HG03439 (cell line): ENCODE measurements around the gene IL34.
"Not testable (repeated sequence)": the region's sequence is repeated elsewhere in the genome, so short reads cannot be mapped to it uniquely, and the experiment has no call there.

Source experiments
- ATAC-seq: cut with Tn5 transposase; IDR thresholded peaks from one replicate; pipeline ENCODE4 v1.9.1; 2021; ENCODE audit warnings: mild to moderate bottlenecking, moderate library complexity; ENCODE audit not compliant: unreplicated experiment

Gene IL34

DNA sequence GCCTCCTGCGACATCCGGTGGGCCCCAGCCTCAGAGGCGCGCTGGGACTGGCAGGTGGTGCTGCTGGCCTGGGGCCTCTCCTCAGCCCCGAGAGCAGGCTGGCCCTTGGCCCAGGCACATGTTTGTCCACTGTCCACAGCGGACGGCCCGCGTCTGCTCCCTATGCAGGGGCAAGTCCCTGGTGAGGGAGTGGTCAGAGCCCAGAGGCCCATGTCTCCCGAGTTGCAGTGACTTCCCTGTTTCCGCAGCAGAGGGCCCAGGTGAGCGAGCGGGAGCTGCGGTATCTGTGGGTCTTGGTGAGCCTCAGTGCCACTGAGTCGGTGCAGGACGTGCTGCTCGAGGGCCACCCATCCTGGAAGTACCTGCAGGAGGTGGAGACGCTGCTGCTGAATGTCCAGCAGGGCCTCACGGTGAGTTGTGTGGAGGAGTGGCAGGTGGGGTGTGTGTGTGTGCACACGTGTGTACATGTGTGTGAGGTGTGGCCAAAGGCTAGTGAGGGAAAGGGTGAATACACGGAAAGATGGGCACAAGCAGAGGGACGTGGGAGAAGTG is 10.4 kb downstream of the IL34 start:
- ATAC-seq: no peak

GRCh38 chr16:70657956-70658355 is 11.6 kb downstream of the IL34 start:
- no peak for ATAC-seq

- no peak for ATAC-seq
Observed at GRCh38 chr16:70658921-70659320, 12.6 kb downstream of the IL34 start.

DNA sequence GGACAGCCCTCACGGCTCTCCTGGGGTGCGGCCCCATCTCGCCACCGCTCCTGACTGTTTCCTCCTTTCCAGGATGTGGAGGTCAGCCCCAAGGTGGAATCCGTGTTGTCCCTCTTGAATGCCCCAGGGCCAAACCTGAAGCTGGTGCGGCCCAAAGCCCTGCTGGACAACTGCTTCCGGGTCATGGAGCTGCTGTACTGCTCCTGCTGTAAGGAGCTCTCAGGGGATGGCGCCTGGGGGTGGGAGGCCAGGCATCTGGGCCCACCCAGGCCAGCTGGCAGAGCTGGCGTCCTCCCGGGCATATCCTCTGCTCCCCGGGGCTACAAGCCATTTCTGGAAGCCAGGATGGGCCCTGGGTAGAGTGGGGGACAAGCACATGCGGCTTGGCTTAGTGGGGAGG is 13.2 kb downstream of the IL34 start:
- no peak for ATAC-seq

- no peak for ATAC-seq
Observed at GRCh38 chr16:70659953-70660671, 13.8 kb downstream of the IL34 start.

DNA sequence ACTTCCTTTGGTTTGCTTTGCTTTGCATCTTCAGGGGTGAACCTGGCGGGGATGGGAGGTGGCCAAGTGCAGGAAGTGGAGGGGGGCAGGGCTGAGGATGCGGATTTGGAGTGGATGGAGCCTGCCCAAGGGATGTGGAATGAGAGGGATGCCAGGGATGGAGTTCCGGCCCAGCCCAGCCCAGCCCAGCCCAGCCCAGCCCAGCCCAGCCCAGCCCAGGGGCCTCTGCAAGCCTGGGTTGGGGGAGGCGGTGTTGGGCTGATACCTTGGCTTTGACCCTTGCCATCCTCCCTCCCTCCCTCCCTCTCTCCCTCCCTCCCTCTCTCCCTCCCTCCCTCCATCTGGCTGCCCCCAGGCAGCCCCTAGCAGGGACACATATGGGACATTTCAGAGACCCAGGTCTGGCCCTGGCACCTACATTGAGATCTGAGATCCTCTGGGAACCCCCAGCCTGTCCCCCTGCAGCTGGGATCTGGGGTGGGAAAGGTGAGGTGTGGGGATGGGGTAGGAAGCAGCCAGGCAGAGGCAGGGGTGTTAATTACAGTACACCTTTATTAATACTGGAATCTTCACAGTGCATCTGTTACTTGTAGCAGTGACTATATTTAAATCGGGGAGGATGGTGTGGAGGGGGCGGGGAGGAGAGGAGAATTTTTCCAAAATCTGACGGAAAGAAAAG is 14.5 kb downstream of the IL34 start:
- no peak for ATAC-seq

DNA sequence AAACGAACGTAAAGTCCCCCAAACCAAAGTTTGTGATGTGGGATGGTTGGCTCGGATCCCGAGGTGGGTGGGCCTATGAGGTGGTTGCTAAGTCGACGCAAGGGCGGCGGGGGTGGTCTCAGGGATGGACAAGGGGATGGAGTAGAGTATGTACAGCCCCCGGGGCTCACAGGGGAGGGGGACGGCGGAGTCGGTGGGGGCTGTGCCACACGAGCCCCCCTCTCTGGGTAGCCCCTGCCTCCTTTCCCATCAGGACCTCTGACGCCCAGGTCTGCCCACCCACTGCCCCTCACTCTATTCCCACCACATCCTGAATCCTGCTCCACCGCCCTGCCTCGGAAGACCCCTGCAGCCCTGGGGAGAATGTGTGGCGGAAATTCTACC is 15.2 kb downstream of the IL34 start:
- no peak for ATAC-seq

- no peak for ATAC-seq
Observed at GRCh38 chr16:70661918-70662641, 15.7 kb downstream of the IL34 start.

DNA sequence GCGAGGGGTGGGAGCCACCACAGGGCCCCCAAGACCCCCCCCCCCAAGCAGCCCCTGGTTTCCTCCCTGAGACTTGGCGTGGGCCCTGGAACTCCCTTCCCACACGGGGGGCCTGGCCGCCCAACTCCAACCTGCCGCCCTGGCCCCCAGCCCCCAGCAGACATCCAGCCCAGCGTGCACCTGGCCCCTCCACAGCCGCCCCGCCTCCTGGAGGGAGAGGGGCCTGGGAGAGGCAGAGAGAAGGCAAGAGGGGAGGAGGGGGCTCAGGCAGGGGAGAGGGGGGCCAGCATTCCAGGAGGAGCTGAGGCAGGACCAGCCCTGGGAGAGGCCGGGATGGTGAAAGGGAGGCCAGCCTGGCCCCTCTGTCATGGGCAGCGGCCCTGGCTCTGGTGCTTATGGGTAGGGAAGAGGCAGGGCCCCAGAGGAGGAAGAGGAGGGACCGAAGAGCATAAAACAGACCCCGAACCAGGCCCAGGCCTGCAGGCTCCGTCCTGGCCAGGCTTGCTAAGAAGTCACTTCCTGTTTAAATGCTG is 16.7 kb downstream of the IL34 start:
- no peak for ATAC-seq

DNA sequence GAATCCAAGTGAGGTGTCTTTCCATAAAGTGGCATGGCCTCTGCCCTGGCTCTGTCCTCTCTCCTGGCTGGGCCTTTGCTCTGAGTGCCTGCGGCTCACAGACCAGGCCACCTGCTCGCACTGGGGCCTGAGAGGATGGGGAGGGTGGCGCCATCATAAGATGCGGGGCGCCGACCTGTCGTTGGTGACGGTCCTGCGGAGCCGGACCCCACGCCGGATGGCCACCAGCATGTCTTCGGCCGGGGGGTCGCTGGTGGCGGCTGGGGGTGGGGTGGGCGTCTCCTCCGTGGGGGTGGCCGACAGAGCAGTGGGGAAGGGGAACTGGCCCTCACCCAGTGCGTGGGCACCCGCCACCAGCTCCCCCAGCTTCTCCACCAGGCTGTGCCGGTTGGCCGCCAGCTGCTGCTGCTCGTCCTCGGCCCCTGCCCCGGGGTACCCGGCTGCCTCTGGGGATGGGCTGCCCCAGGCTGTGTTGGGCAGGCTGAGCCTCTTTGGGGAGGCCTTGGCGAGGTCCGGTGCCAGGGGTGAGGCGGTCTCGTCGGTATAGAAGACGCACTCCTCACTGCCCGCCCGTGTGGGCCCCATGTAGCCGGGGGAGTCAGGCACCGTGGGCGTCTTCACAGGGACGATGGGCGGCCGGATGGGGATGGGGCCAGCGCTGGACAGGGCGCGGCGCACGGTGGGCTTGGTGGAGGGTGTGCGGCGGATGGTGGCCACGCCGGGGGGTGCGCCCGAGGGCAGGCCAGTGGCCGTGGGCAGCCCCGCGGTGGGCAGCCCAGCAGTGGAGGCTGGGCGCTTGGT is 17.4 kb downstream of the IL34 start:
- ATAC-seq: no peak

- no peak for ATAC-seq
Observed at GRCh38 chr16:70664325-70665112, 18.2 kb downstream of the IL34 start.

DNA sequence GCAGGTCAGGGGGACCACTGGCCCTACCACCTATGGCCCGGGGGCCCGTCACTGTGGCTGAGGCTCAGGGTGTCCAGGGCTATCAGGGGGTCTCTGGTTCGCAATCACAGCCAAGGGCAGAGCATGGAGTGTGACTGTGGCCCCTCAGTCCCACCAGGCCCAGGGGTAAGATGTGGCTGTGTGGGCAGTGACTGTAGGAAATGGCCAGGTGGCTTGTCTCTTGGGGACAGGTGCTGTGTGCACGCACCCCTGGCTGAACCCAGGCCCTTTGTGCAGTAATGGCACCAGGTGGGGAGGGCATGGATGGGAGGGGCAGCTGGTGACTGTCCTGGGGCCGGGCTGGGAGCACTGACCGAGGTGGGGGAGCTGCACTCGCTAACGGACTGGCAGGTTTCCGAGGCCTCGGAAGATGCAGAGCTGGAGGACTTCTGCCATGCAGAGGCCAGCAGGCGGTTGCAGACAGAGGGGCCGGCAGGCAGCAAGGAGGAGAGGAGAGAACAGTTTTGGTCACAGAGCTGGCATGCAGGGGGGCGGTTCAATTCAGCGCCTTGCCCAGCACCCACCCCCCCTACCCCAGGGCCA is 18.8 kb downstream of the IL34 start:
- ATAC-seq: no peak

- no peak for ATAC-seq
Observed at GRCh38 chr16:70665806-70666735, 19.7 kb downstream of the IL34 start.

DNA sequence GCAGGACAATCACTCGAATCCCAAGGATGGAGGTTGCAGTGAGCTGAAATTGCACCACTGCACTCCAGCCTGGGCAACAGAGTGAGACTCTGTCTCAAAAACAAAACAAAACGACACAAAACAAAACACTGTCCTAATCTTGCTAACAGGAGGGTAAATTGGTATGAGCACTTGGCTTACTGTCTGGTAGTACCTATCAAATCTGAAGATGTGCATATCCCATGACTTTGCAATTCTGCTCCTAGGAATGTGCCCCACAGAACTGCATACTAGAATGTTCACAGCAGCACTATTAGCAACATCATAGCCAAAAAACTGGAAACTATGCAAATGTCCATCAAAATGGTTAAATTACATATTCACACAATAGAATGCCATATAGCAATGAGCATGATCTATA is 23.8 kb downstream of the IL34 start:
- no peak for ATAC-seq

DNA sequence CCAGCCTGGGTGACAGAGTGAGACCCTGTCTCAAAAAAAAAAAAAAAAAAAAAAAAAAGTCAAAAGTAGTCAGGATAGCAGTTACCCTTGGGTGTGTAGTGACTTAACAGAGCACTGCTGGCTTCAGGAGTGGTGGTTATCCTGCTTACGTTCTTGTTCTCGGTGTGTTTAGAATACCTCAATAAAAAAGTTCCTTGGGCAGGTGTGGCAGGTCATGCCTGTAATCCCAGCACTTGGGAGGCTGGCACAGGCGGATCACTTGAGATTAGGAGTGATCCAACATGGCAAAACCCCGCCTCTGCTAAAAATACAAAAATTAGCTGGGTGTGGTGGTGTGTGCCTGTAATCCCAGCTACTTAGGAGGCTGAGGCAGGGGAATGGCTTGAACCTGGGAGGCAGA is 24.6 kb downstream of the IL34 start:
- ATAC-seq: not testable (repeated sequence)

- no peak for ATAC-seq
Observed at GRCh38 chr16:70674221-70675014, 28.1 kb downstream of the IL34 start.

GRCh38 chr16:70675851-70676513 is 29.6 kb downstream of the IL34 start:
- ATAC-seq: no peak
